GM12874 (cell line): ENCODE data around the gene TOMM34.

Experiments used
- TF ChIP-seq, protein P1 (sequence below): IDR thresholded peaks from 2 replicates; pipeline ENCODE4 v1.5.1; 2011; ENCODE audit warnings: low read depth, mild to moderate bottlenecking, control low read depth, low read length, moderate library complexity; ENCODE audit not compliant: insufficient read depth

The TOMM34 gene

DNA sequence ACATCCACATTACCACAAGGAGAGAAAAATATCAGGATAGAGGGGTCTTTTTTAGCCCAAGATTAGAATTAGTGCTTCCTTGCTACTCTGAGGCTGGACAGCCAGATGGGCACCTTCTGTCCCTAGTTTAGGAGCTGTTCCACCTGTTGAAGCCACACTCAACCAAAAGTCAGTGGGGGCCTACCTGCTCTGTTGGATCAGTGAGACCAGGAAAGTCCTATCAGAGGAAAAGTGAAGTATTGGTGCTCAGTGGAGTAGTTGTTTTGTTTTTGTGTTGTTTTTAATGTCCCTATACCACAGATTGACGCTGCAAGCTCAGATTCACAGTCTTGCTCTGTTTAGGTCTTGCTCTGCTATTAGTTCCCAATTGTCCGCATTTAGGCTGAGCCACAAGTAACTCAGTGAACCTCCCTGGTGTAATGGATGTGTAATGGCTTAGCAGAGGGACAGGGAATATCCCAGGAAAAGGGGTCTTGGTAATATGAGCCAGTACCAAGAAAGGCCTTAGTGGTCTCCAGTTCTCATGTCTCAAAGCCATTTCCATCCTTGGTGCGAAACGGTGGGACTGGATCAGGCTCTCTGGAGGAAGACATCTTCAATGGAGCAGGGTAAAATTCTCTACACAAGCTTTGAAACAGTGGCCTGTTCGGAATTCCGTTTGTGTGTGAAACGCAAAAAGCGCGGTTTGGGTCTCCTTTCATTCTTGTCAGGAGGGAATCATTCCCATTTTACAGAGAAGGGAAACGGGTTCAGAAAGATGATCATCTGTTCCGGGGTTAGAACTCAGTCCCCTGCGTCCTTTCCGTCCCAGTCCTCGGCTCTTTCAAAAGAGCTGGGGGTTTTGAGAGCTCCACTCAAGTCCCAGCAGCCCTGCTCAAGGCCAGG is 51.0 kb downstream of the TOMM34 start:
- TF ChIP-seq, protein P1, sequence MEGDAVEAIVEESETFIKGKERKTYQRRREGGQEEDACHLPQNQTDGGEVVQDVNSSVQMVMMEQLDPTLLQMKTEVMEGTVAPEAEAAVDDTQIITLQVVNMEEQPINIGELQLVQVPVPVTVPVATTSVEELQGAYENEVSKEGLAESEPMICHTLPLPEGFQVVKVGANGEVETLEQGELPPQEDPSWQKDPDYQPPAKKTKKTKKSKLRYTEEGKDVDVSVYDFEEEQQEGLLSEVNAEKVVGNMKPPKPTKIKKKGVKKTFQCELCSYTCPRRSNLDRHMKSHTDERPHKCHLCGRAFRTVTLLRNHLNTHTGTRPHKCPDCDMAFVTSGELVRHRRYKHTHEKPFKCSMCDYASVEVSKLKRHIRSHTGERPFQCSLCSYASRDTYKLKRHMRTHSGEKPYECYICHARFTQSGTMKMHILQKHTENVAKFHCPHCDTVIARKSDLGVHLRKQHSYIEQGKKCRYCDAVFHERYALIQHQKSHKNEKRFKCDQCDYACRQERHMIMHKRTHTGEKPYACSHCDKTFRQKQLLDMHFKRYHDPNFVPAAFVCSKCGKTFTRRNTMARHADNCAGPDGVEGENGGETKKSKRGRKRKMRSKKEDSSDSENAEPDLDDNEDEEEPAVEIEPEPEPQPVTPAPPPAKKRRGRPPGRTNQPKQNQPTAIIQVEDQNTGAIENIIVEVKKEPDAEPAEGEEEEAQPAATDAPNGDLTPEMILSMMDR = no peak

DNA sequence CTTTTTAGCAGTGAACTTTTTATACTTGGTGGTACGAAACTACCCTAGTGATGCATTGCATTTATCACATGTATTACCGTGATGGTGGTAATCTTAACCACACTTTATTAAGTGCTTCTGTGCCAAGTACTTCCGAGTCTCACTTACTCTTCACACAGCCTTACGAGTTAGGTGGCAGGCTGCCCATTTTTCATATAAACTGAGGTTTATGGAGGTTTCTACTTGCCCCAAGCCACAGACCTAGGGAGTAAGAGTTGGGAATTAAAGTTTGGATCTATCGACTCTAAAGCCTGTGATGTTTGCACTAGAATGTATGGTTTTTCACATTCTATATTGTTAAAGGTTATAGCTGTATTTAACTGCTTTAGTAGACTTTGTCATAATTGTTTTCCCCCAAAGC is 55.8 kb downstream of the TOMM34 start:
- TF ChIP-seq, protein P1 = no peak

DNA sequence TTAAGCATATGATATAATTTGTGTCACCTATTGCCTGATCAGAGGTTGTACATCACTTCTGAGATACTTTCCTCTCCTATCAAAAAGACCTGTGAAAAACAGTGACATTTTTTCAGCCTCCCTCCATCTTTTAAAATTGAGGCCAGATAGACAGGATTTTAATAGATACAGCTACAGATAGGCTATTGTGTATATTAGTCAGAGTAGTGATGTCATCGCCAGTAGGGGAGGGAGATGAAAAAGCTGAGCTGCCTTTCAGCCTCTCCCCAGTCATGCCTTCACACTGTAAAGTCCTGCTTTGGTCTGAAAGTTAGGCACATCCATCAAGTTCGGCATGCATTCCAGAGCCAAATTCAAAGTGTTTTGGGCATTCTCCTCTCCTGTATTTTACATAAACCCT is 58.2 kb downstream of the TOMM34 start:
- TF ChIP-seq, protein P1 = no peak

DNA sequence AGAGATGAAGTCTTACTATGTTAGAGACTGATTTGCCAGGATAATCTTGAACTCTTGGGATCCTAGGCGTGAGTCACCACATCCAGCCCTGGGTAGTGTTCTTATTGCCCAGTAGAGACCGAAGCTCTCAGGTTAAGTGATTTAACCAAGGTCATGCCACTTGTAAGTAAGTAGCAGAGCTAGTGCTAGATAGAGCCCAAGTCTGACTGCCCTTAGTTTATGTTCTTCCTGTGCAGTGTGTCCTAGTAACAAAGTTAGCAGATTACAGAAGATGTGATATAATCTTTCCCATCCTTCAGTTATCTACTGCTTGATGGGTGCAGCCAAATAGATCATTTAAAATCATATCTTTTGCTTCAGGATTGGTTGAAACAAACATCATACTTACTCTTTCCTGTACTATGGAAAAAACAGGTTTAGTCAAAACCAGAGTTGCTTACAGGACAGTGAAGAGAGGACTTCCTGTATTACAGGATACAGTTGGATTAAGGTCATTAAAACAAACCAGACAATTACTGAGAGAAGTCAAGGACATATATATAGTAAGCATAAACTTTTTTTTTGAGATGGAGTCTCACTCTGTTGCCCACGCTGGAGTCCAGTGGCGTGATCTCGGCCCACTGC is 59.9 kb downstream of the TOMM34 start:
- TF ChIP-seq, protein P1 = no peak

DNA sequence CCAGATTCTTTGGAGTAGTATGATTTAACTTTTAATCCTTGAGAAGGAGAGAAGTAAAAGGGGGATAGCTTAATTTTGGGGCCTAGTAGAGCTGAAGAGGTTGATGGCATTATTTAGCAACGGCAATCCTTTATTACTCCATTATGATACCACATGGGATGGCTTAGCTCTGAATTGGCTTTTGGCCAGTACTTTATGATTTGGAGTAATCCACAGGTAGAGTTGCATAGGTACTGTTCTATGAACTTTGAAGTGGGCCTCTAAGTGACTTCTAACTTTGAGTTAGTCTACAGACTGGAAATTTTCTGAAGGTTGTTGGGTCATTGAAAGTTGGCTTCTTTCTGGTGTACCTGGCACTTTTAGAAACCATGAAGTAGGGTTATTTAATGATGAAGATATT is 63.1 kb downstream of the TOMM34 start:
- TF ChIP-seq, protein P1 = no peak

DNA sequence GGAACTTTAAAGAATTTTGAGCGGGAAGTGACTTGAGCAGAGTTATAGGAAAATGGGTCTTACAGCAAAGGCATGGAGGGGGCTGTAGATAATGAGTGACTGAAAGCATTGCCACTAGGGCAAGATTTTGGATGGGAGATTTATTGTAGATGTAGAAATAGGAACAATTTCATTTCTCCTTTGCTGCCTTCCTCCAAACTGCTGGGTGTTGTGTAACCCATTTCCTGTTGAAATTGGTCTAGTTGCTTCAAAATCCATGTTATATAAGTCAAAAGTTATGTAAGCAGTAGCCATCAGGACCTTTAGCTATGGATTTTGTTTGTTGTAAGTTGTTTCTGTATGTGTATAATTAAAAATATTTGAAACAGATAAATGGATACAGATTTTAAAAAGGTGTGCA is 63.6 kb downstream of the TOMM34 start:
- TF ChIP-seq, protein P1 = no peak

DNA sequence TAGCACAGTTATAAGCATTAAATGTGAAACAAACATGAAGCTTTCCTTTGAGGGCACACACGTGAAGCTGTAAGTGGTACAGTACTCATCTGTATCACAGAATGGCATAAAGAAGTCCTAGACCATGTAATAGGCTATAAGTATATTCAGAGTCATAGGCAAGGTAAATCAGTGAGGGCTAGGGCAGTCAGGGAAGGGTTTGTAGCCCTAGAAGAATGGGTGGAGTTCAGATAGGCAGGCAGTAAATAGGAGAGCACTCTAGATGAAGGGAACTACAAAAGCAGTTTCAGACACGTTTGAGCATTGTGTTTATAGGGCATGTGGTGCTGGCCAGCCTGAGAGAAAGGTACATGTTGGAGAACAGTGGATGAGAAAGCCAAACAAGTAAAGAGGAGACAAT is 65.2 kb downstream of the TOMM34 start:
- TF ChIP-seq, protein P1 = no peak
